Measurements from ENCODE around the gene AQP7.

Gene AQP7

GRCh38 chr9:33381231-33381791 lies 21.1 kb downstream of the AQP7 start:
- 100% methylated on average over 3 of the region's 11 CpGs for WGBS (ENCODE audit: insufficient coverage)
- no peak overlapping the region for H3K27ac ChIP-seq (ENCODE audit: insufficient read depth in 1 of 2, low read depth in 1 of 2, low read length in 2 of 2, poor library complexity in 1 of 2, severe bottlenecking in 2 of 2)
- CTCF ChIA-PET, result no interaction called here
- no peak overlapping the region for H3K4me3 ChIP-seq (ENCODE audit: control insufficient read depth in 1 of 7, extremely low read depth in 1 of 7, insufficient read depth in 4 of 7, low read depth in 2 of 7, low read length in 6 of 7)
- DNase-seq, result no peak
- no peaks in the 10 kb centered on the region for H3K27me3 ChIP-seq (replicated peaks in 2 of 5; ENCODE audit: control insufficient read depth in 4 of 5, insufficient read depth in 5 of 5, low read length in 4 of 5)
- H3K9me3 ChIP-seq (ENCODE audit: control extremely low read depth in 1 of 5, control insufficient read depth in 4 of 5, insufficient read depth in 2 of 5, low read depth in 1 of 5, low read length in 4 of 5), result no peaks in the 10 kb centered on the region
- POLR2A ChIA-PET, result interaction anchor here (0.6 kb wide), 1 partner anchor 53 kb away, joined by 4 read pairs; no protein-coding TSS in a partner anchor
- no peaks in the 10 kb centered on the region for H3K4me1 ChIP-seq (ENCODE audit: control extremely low read depth in 1 of 4, control insufficient read depth in 4 of 4, insufficient read depth in 4 of 4, low read length in 3 of 4)
- H3K36me3 ChIP-seq (ENCODE audit: control insufficient read depth in 4 of 4, insufficient read depth in 4 of 4, low read length in 3 of 4), result no peaks in the 10 kb centered on the region

GRCh38 chr9:33380390-33381094 lies 21.8 kb downstream of the AQP7 start:
- H3K27me3 ChIP-seq (replicated peaks in 2 of 5; ENCODE audit: control insufficient read depth in 4 of 5, insufficient read depth in 5 of 5, low read length in 4 of 5), result no peaks in the 10 kb centered on the region
- no peaks in the 10 kb centered on the region for H3K36me3 ChIP-seq (ENCODE audit: control insufficient read depth in 4 of 4, insufficient read depth in 4 of 4, low read length in 3 of 4)
- ChIA-PET CTCF (interaction anchor here (1.3 kb wide), 1 partner anchor 90 kb away, joined by 3 read pairs; no protein-coding TSS in a partner anchor), POLR2A (no interaction called here)
- no peak overlapping the region for H3K27ac ChIP-seq (ENCODE audit: insufficient read depth in 1 of 2, low read depth in 1 of 2, low read length in 2 of 2, poor library complexity in 1 of 2, severe bottlenecking in 2 of 2)
- H3K9me3 ChIP-seq (ENCODE audit: control extremely low read depth in 1 of 5, control insufficient read depth in 4 of 5, insufficient read depth in 2 of 5, low read depth in 1 of 5, low read length in 4 of 5), result no peaks in the 10 kb centered on the region
- DNase-seq, result peak; percentile 15 to 36 (median 25)
- H3K4me3 ChIP-seq (ENCODE audit: control insufficient read depth in 1 of 7, extremely low read depth in 1 of 7, insufficient read depth in 4 of 7, low read depth in 2 of 7, low read length in 6 of 7), result no peak overlapping the region
- peaks cover 0 to 3% (median 2%) of the 10 kb centered on the region in 4 experiments for H3K4me1 ChIP-seq (ENCODE audit: control extremely low read depth in 1 of 4, control insufficient read depth in 4 of 4, insufficient read depth in 4 of 4, low read length in 3 of 4)
- 97% methylated on average over 5 of the region's 5 CpGs for WGBS (ENCODE audit: insufficient coverage)

- no peak overlapping the region for H3K4me3 ChIP-seq (ENCODE audit: control insufficient read depth in 1 of 7, extremely low read depth in 1 of 7, insufficient read depth in 4 of 7, low read depth in 2 of 7, low read length in 6 of 7)
- ChIA-PET CTCF (interaction anchor here (1.3 kb wide), 1 partner anchor 90 kb away, joined by 3 read pairs; no protein-coding TSS in a partner anchor), POLR2A (no interaction called here)
- H3K9me3 ChIP-seq (ENCODE audit: control extremely low read depth in 1 of 5, control insufficient read depth in 4 of 5, insufficient read depth in 2 of 5, low read depth in 1 of 5, low read length in 4 of 5), result no peaks in the 10 kb centered on the region
- WGBS (ENCODE audit: insufficient coverage), result 96% methylated on average over 14 of the region's 14 CpGs
- H3K4me1 ChIP-seq (ENCODE audit: control extremely low read depth in 1 of 4, control insufficient read depth in 4 of 4, insufficient read depth in 4 of 4, low read length in 3 of 4), result peaks cover 0 to 10% (median 7%) of the 10 kb centered on the region in 4 experiments
- H3K27ac ChIP-seq (ENCODE audit: insufficient read depth in 1 of 2, low read depth in 1 of 2, low read length in 2 of 2, poor library complexity in 1 of 2, severe bottlenecking in 2 of 2), result no peak overlapping the region
- H3K27me3 ChIP-seq (replicated peaks in 2 of 5; ENCODE audit: control insufficient read depth in 4 of 5, insufficient read depth in 5 of 5, low read length in 4 of 5), result no peaks in the 10 kb centered on the region
- no peaks in the 10 kb centered on the region for H3K36me3 ChIP-seq (ENCODE audit: control insufficient read depth in 4 of 4, insufficient read depth in 4 of 4, low read length in 3 of 4)
- no peak for DNase-seq
These were observed 22.5 kb downstream of the AQP7 start for GRCh38 chr9:33379666-33380389.

- ChIA-PET CTCF (no interaction called here), POLR2A (no interaction called here)
- WGBS (ENCODE audit: insufficient coverage), result 95% methylated on average over 4 of the region's 9 CpGs
- peaks cover 0 to 1% (median under 1%) of the 10 kb centered on the region in 4 experiments for H3K36me3 ChIP-seq (ENCODE audit: control insufficient read depth in 4 of 4, insufficient read depth in 4 of 4, low read length in 3 of 4)
- H3K27ac ChIP-seq (ENCODE audit: insufficient read depth in 1 of 2, low read depth in 1 of 2, low read length in 2 of 2, poor library complexity in 1 of 2, severe bottlenecking in 2 of 2), result no peak overlapping the region
- peaks cover 0 to 13% (median 8%) of the 10 kb centered on the region in 4 experiments for H3K4me1 ChIP-seq (ENCODE audit: control extremely low read depth in 1 of 4, control insufficient read depth in 4 of 4, insufficient read depth in 4 of 4, low read length in 3 of 4)
- no peak for DNase-seq
- H3K9me3 ChIP-seq (ENCODE audit: control extremely low read depth in 1 of 5, control insufficient read depth in 4 of 5, insufficient read depth in 2 of 5, low read depth in 1 of 5, low read length in 4 of 5), result no peaks in the 10 kb centered on the region
- H3K27me3 ChIP-seq (replicated peaks in 2 of 5; ENCODE audit: control insufficient read depth in 4 of 5, insufficient read depth in 5 of 5, low read length in 4 of 5), result no peaks in the 10 kb centered on the region
- no peak overlapping the region for H3K4me3 ChIP-seq (ENCODE audit: control insufficient read depth in 1 of 7, extremely low read depth in 1 of 7, insufficient read depth in 4 of 7, low read depth in 2 of 7, low read length in 6 of 7)
These were observed 24.1 kb downstream of the AQP7 start for GRCh38 chr9:33378121-33378795.

- no peak overlapping the region for H3K4me3 ChIP-seq (ENCODE audit: control insufficient read depth in 1 of 7, extremely low read depth in 1 of 7, insufficient read depth in 4 of 7, low read depth in 2 of 7, low read length in 6 of 7)
- CTCF ChIA-PET, result interaction anchor here (1.3 to 3.7 kb wide), 2 partner anchors 14 to 75 kb away, joined by 3 to 22 read pairs; no protein-coding TSS in a partner anchor
- WGBS (ENCODE audit: insufficient coverage), result 99% methylated on average over 10 of the region's 12 CpGs
- no peak overlapping the region for H3K27ac ChIP-seq (ENCODE audit: insufficient read depth in 1 of 2, low read depth in 1 of 2, low read length in 2 of 2, poor library complexity in 1 of 2, severe bottlenecking in 2 of 2)
- DNase-seq, result no peak
- peaks cover 0 to 13% (median 8%) of the 10 kb centered on the region in 4 experiments for H3K4me1 ChIP-seq (ENCODE audit: control extremely low read depth in 1 of 4, control insufficient read depth in 4 of 4, insufficient read depth in 4 of 4, low read length in 3 of 4)
- H3K9me3 ChIP-seq (ENCODE audit: control extremely low read depth in 1 of 5, control insufficient read depth in 4 of 5, insufficient read depth in 2 of 5, low read depth in 1 of 5, low read length in 4 of 5), result no peaks in the 10 kb centered on the region
- no peaks in the 10 kb centered on the region for H3K27me3 ChIP-seq (replicated peaks in 2 of 5; ENCODE audit: control insufficient read depth in 4 of 5, insufficient read depth in 5 of 5, low read length in 4 of 5)
- POLR2A ChIA-PET, result no interaction called here
- peaks cover 0 to 10% (median 5%) of the 10 kb centered on the region in 4 experiments for H3K36me3 ChIP-seq (ENCODE audit: control insufficient read depth in 4 of 4, insufficient read depth in 4 of 4, low read length in 3 of 4)
These were observed 25.2 kb downstream of the AQP7 start for GRCh38 chr9:33377089-33377715.

- no peaks in the 10 kb centered on the region for H3K9me3 ChIP-seq (ENCODE audit: control extremely low read depth in 1 of 5, control insufficient read depth in 4 of 5, insufficient read depth in 2 of 5, low read depth in 1 of 5, low read length in 4 of 5)
- ChIA-PET POLR2A (no interaction called here), CTCF (interaction anchor here (1.0 to 6.0 kb wide), 19 partner anchors 11 to 247 kb away, joined by 3 to 49 read pairs (median 9); partner anchors contain the start of genes AQP3 and NOL6)
- DNase-seq, result no peak
- H3K27me3 ChIP-seq (replicated peaks in 2 of 5; ENCODE audit: control insufficient read depth in 4 of 5, insufficient read depth in 5 of 5, low read length in 4 of 5), result no peaks in the 10 kb centered on the region
- peak overlapping the region in 1 of 2 experiments; percentile 60 for H3K27ac ChIP-seq (ENCODE audit: insufficient read depth in 1 of 2, low read depth in 1 of 2, low read length in 2 of 2, poor library complexity in 1 of 2, severe bottlenecking in 2 of 2)
- no peak overlapping the region for H3K4me3 ChIP-seq (ENCODE audit: control insufficient read depth in 1 of 7, extremely low read depth in 1 of 7, insufficient read depth in 4 of 7, low read depth in 2 of 7, low read length in 6 of 7)
- H3K4me1 ChIP-seq (ENCODE audit: control extremely low read depth in 1 of 4, control insufficient read depth in 4 of 4, insufficient read depth in 4 of 4, low read length in 3 of 4), result peaks cover 0 to 13% (median 8%) of the 10 kb centered on the region in 4 experiments
- 99% methylated on average over 7 of the region's 7 CpGs for WGBS (ENCODE audit: insufficient coverage)
- H3K36me3 ChIP-seq (ENCODE audit: control insufficient read depth in 4 of 4, insufficient read depth in 4 of 4, low read length in 3 of 4), result peaks cover 0 to 23% (median 14%) of the 10 kb centered on the region in 4 experiments
These were observed 26.5 kb downstream of the AQP7 start for GRCh38 chr9:33375841-33376321.
